GM12878 (cell line): ENCODE data around the gene LYPD4. TPM values are rescaled to one million over a fixed set of nuclear protein-coding genes. Genes with fewer than 3 reads are reported as not detected.
A peak's percentile ranks its signal among the peaks of the same experiment; 100 is the strongest.

Experiments used
- ATF7 ChIP-seq: fragments of 450-650 bp; IDR thresholded peaks from 2 replicates; pipeline ENCODE4 v1.6.1; 2016; ENCODE audit warnings: low read depth, mild to moderate bottlenecking
- CBFB ChIP-seq: IDR thresholded peaks from 2 replicates; pipeline ENCODE4 v1.6.1; 2016; ENCODE audit warnings: antibody characterized with exemption, low read depth
- CHD1 ChIP-seq: IDR thresholded peaks from 2 replicates; pipeline ENCODE4 v1.6.1; 2012; ENCODE audit warnings: low read depth, low read length, improper control_type of control experiment
- MTA3 ChIP-seq: IDR thresholded peaks from 2 replicates; pipeline ENCODE4 v1.6.1; 2012; ENCODE audit warnings: low read length, inconsistent platforms, borderline replicate concordance
- NBN ChIP-seq: fragments of 450-650 bp; IDR thresholded peaks from 2 replicates; pipeline ENCODE4 v1.6.1; 2016
- NFYA ChIP-seq: IDR thresholded peaks from 2 replicates; pipeline ENCODE4 v1.6.1; 2011; ENCODE audit warnings: low read depth, mild to moderate bottlenecking, low read length, improper control_type of control experiment, borderline replicate concordance
- PML ChIP-seq: IDR thresholded peaks from 2 replicates; pipeline ENCODE4 v1.6.1; 2012; ENCODE audit warnings: low read length, inconsistent platforms
- POLR2AphosphoS2 ChIP-seq: IDR thresholded peaks from 2 replicates; pipeline ENCODE4 v1.6.1; 2011; ENCODE audit warnings: low read depth, mild to moderate bottlenecking, low read length, improper control_type of control experiment, moderate library complexity
- RCOR1 ChIP-seq: conservative IDR thresholded peaks from 2 replicates; pipeline ENCODE4 v1.6.1; 2012; ENCODE audit warnings: low read depth, low read length, improper control_type of control experiment
- ZNF217 ChIP-seq: fragments of 450-650 bp; IDR thresholded peaks from 2 replicates; pipeline ENCODE4 v1.6.1; 2017; ENCODE audit warnings: antibody characterized with exemption, mild to moderate bottlenecking
- ZNF384 ChIP-seq: IDR thresholded peaks from 2 replicates; pipeline ENCODE4 v1.6.1; 2012; ENCODE audit warnings: low read depth, mild to moderate bottlenecking, low read length, improper control_type of control experiment, borderline replicate concordance
- polyA plus RNA-seq, 11 experiments: library from polyadenylated mRNA; depleted of rRNA in 4 of 11; unstranded in 6 of 11; stranded (reverse) in 5 of 11; fragments of >200 nt; fragmentation: Nextera tagmentation in 4 of 11; fragmentation: Illumina TruSeq in 1 of 11; extraction: Ambion mirVana in 4 of 11; extraction: Trizol in 1 of 11; gene quantifications; 1 replicate in 1 of 11; 2 replicates in 10 of 11; pipeline versions ENCODE4 v1.2.1 to v1.2.3, GENCODE V29; 2011 to 2016; ENCODE audit warnings: inconsistent platforms in 2 of 11, missing spikeins in 2 of 11, low read depth in 1 of 11
- total RNA-seq, 4 experiments: library from RNA; depleted of rRNA in 3 of 4; stranded (reverse); fragments of >200 nt in 3 of 4; fragmentation: Illumina TruSeq in 1 of 4; extraction: Trizol in 1 of 4; gene quantifications; 2 replicates each; pipeline versions ENCODE4 v1.2.1 to v1.2.3, GENCODE V29; 2013 to 2021
- TF ChIP-seq, protein P1 (sequence below): fragments of 450-650 bp; IDR thresholded peaks from 2 replicates; pipeline ENCODE4 v1.6.1; 2017; ENCODE audit warnings: mild to moderate bottlenecking, moderate library complexity
- TF ChIP-seq, protein P2 (sequence below): fragments of 150-350 bp; IDR thresholded peaks from 2 replicates; pipeline ENCODE4 v1.6.1; 2016; ENCODE audit warnings: low read depth, low read length
- TF ChIP-seq, protein P3 (sequence below): IDR thresholded peaks from 2 replicates; pipeline ENCODE4 v1.6.1; 2011; ENCODE audit warnings: low read depth, mild to moderate bottlenecking, low read length, moderate library complexity, borderline replicate concordance; ENCODE audit errors: extremely low read depth
- TF ChIP-seq, protein P4 (sequence below): fragments of 450-650 bp; IDR thresholded peaks from 2 replicates; pipeline ENCODE4 v1.6.1; 2017; ENCODE audit warnings: borderline replicate concordance
- TF ChIP-seq, protein P5 (sequence below): IDR thresholded peaks from 2 replicates; pipeline ENCODE4 v1.6.1; 2012; ENCODE audit warnings: low read depth, low read length, improper control_type of control experiment
- TF ChIP-seq, protein P6 (sequence below): IDR thresholded peaks from 2 replicates; pipeline ENCODE4 v1.6.1; 2012; ENCODE audit warnings: mild to moderate bottlenecking, low read depth, low read length

Gene LYPD4
- total and polyA plus RNA-seq, 10 of the 15 experiments (the other 5 are each of a cell fraction or from before 2014, with no cell fraction given): not detected

DNA sequence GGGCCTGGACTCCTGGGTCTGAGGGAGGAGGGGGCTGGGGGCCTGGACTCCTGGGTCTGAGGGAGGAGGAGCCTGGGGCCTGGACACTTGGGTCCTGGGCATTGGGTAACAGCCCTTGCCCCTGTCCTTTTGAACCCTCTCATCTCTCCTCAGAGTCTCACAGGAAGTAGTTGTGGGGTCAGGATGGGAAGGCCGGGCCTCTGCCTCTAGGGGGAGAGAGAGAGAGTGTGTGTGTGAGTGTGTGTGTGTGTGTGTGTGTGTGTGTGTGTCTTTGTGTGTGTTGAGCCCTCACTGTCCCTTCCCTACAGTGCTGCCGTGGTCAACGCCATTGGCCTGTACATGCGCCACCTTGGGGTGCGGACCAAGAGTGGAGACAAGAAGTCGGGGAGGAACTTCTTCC, 49.4 kb upstream of the LYPD4 start (continued):
- TF ChIP-seq, protein P1, sequence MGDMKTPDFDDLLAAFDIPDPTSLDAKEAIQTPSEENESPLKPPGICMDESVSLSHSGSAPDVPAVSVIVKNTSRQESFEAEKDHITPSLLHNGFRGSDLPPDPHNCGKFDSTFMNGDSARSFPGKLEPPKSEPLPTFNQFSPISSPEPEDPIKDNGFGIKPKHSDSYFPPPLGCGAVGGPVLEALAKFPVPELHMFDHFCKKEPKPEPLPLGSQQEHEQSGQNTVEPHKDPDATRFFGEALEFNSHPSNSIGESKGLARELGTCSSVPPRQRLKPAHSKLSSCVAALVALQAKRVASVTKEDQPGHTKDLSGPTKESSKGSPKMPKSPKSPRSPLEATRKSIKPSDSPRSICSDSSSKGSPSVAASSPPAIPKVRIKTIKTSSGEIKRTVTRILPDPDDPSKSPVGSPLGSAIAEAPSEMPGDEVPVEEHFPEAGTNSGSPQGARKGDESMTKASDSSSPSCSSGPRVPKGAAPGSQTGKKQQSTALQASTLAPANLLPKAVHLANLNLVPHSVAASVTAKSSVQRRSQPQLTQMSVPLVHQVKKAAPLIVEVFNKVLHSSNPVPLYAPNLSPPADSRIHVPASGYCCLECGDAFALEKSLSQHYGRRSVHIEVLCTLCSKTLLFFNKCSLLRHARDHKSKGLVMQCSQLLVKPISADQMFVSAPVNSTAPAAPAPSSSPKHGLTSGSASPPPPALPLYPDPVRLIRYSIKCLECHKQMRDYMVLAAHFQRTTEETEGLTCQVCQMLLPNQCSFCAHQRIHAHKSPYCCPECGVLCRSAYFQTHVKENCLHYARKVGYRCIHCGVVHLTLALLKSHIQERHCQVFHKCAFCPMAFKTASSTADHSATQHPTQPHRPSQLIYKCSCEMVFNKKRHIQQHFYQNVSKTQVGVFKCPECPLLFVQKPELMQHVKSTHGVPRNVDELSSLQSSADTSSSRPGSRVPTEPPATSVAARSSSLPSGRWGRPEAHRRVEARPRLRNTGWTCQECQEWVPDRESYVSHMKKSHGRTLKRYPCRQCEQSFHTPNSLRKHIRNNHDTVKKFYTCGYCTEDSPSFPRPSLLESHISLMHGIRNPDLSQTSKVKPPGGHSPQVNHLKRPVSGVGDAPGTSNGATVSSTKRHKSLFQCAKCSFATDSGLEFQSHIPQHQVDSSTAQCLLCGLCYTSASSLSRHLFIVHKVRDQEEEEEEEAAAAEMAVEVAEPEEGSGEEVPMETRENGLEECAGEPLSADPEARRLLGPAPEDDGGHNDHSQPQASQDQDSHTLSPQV: no peak
- TF ChIP-seq POLR2AphosphoS2 (no peak), ATF7 (no peak), ZNF217 (no peak), PML (no peak), CBFB (no peak), CHD1 (no peak), NBN (peak; percentile 75), ZNF384 (no peak), MTA3 (no peak), RCOR1 (no peak), NFYA (no peak)
- TF ChIP-seq, protein P2, sequence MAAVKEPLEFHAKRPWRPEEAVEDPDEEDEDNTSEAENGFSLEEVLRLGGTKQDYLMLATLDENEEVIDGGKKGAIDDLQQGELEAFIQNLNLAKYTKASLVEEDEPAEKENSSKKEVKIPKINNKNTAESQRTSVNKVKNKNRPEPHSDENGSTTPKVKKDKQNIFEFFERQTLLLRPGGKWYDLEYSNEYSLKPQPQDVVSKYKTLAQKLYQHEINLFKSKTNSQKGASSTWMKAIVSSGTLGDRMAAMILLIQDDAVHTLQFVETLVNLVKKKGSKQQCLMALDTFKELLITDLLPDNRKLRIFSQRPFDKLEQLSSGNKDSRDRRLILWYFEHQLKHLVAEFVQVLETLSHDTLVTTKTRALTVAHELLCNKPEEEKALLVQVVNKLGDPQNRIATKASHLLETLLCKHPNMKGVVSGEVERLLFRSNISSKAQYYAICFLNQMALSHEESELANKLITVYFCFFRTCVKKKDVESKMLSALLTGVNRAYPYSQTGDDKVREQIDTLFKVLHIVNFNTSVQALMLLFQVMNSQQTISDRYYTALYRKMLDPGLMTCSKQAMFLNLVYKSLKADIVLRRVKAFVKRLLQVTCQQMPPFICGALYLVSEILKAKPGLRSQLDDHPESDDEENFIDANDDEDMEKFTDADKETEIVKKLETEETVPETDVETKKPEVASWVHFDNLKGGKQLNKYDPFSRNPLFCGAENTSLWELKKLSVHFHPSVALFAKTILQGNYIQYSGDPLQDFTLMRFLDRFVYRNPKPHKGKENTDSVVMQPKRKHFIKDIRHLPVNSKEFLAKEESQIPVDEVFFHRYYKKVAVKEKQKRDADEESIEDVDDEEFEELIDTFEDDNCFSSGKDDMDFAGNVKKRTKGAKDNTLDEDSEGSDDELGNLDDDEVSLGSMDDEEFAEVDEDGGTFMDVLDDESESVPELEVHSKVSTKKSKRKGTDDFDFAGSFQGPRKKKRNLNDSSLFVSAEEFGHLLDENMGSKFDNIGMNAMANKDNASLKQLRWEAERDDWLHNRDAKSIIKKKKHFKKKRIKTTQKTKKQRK: no peak
- TF ChIP-seq, protein P3, sequence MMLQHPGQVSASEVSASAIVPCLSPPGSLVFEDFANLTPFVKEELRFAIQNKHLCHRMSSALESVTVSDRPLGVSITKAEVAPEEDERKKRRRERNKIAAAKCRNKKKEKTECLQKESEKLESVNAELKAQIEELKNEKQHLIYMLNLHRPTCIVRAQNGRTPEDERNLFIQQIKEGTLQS: no peak
- TF ChIP-seq, protein P4, sequence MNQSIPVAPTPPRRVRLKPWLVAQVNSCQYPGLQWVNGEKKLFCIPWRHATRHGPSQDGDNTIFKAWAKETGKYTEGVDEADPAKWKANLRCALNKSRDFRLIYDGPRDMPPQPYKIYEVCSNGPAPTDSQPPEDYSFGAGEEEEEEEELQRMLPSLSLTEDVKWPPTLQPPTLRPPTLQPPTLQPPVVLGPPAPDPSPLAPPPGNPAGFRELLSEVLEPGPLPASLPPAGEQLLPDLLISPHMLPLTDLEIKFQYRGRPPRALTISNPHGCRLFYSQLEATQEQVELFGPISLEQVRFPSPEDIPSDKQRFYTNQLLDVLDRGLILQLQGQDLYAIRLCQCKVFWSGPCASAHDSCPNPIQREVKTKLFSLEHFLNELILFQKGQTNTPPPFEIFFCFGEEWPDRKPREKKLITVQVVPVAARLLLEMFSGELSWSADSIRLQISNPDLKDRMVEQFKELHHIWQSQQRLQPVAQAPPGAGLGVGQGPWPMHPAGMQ: no peak
- TF ChIP-seq, protein P5, sequence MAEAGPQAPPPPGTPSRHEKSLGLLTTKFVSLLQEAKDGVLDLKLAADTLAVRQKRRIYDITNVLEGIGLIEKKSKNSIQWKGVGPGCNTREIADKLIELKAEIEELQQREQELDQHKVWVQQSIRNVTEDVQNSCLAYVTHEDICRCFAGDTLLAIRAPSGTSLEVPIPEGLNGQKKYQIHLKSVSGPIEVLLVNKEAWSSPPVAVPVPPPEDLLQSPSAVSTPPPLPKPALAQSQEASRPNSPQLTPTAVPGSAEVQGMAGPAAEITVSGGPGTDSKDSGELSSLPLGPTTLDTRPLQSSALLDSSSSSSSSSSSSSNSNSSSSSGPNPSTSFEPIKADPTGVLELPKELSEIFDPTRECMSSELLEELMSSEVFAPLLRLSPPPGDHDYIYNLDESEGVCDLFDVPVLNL: no peak
- TF ChIP-seq, protein P6, sequence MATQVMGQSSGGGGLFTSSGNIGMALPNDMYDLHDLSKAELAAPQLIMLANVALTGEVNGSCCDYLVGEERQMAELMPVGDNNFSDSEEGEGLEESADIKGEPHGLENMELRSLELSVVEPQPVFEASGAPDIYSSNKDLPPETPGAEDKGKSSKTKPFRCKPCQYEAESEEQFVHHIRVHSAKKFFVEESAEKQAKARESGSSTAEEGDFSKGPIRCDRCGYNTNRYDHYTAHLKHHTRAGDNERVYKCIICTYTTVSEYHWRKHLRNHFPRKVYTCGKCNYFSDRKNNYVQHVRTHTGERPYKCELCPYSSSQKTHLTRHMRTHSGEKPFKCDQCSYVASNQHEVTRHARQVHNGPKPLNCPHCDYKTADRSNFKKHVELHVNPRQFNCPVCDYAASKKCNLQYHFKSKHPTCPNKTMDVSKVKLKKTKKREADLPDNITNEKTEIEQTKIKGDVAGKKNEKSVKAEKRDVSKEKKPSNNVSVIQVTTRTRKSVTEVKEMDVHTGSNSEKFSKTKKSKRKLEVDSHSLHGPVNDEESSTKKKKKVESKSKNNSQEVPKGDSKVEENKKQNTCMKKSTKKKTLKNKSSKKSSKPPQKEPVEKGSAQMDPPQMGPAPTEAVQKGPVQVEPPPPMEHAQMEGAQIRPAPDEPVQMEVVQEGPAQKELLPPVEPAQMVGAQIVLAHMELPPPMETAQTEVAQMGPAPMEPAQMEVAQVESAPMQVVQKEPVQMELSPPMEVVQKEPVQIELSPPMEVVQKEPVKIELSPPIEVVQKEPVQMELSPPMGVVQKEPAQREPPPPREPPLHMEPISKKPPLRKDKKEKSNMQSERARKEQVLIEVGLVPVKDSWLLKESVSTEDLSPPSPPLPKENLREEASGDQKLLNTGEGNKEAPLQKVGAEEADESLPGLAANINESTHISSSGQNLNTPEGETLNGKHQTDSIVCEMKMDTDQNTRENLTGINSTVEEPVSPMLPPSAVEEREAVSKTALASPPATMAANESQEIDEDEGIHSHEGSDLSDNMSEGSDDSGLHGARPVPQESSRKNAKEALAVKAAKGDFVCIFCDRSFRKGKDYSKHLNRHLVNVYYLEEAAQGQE: no peak
